Activated T-cell treated with anti-CD3 and anti-CD28 coated beads, Interleukin-2, amount 50 U/mL, for 72 hours (primary cell): ENCODE results near the gene NECTIN4. TPM values are rescaled to one million over a fixed set of nuclear protein-coding genes. Genes with fewer than 3 reads are reported as not detected.

Experiments
- ATAC-seq, 2 donors: fragments of 150-1000 bp; cut with Tn5 transposase; replicated peaks in 1 of 2; 2 replicates each; pipeline ENCODE4 v1.10.0; 2021; ENCODE audit warnings: moderate library complexity in 2 of 2, mild to moderate bottlenecking in 1 of 2
- DNase-seq, 2 donors: peaks; one replicate each; pipeline ENCODE4 v3.0.0; 2021 to 2022; ENCODE audit warnings: mixed read lengths in 1 of 2
- H3K27ac Mint-ChIP-seq: one replicate; pipeline ENCODE4 v1.8.0; 2022; ENCODE audit warnings: mild to moderate bottlenecking, moderate library complexity, mixed read lengths
- H3K27me3 Mint-ChIP-seq: one replicate; pipeline ENCODE4 v1.8.0; 2022; ENCODE audit warnings: low read depth, mixed read lengths
- H3K36me3 Mint-ChIP-seq, 2 donors: one replicate each; pipeline ENCODE4 v1.8.0; 2022; ENCODE audit warnings: mixed read lengths in 2 of 2, mild to moderate bottlenecking in 1 of 2; ENCODE audit not compliant: insufficient read depth in 2 of 2
- H3K4me1 Mint-ChIP-seq: one replicate; pipeline ENCODE4 v1.8.0; 2022; ENCODE audit warnings: low read depth, mixed read lengths
- H3K4me3 Mint-ChIP-seq, 2 donors: one replicate each; pipeline ENCODE4 v1.8.0; 2022; ENCODE audit warnings: mild to moderate bottlenecking in 2 of 2, mixed read lengths in 2 of 2, moderate library complexity in 2 of 2
- H3K9me3 Mint-ChIP-seq, 2 donors: one replicate each; pipeline ENCODE4 v1.8.0; 2022; ENCODE audit warnings: mixed read lengths in 2 of 2
- total RNA-seq, 2 donors: library from RNA; stranded (reverse); gene quantifications; one replicate each; pipeline ENCODE4 v1.2.3, GENCODE V29; 2022

Gene NECTIN4
- total RNA-seq, 2 donors from 2014 or later, result 0.31 TPM; not detected in 1

DNA sequence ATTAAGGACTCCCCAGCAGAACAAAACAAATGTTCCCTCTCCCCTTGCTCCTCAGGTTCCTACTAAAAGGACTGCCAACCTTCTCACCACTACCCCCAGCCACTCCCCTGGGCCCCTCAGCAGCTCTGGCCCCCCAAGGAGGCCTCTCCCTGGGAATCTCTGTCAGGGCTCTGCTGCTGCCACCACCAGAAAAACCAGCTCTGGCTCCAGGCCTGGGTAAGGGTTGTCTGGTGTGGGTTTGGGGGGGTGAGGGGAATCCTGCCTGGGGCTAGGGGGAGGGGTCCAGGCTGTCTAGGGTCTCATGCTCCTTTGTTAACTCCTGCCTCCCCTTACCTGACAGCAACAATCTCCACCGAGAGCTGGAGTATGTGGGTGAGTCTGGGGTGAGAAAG lies 4.8 kb downstream of the NECTIN4 start:
- Mint-ChIP-seq H3K27ac (no peak overlapping the region), H3K4me1 (peaks cover 20% of the 10 kb centered on the region), H3K9me3 (no peaks in the 10 kb centered on the region), H3K27me3 (no peaks in the 10 kb centered on the region), H3K4me3 (no peak overlapping the region), H3K36me3 (no peaks in the 10 kb centered on the region)
- no peak for DNase-seq
- no peak for ATAC-seq

DNA sequence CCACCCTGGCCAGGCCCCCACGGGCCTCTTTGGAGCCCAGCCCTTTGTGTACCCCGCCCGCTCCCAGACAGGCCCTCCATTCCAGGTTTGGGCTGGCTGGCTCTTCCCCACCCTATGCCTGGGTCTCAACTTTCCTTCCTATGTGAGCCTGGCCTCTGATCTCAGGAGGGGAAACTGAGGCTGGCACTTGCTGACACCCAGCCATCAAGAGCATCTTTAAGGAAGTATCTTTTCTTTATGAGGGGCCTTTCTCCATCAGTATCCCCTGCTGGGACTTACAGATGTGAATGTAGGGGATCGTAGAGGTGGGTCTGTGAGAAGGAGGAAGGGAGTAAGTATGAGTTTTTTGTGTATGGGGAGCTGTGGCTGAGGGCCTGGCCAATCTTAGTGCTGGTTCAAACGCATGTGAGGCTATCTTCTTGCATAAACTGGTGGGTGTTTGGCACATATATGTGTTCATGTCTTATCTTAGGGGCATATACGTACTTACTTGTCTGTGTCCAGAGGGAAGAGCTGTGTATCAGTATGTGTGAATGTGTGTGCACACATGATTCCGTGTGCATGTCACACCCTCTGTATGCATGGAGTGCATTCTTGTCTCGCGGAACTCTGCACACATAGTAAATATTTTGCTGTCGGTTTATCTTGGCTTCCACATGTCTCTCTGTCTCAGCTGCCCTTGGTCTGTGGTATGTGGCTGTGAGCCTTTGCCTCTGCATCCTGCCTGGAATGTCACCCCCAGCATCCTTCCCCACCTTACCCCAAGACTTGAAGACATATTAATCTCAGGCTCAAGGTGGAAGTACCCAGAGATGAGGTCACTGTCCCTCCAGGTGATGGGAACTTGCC lies 5.4 kb downstream of the NECTIN4 start:
- H3K4me3 Mint-ChIP-seq, result no peak overlapping the region
- peaks cover 17% of the 10 kb centered on the region for H3K4me1 Mint-ChIP-seq
- no peak for ATAC-seq
- H3K27me3 Mint-ChIP-seq, result no peaks in the 10 kb centered on the region
- no peaks in the 10 kb centered on the region for H3K36me3 Mint-ChIP-seq
- H3K9me3 Mint-ChIP-seq, result no peaks in the 10 kb centered on the region
- H3K27ac Mint-ChIP-seq, result no peak overlapping the region
- no peak for DNase-seq

DNA sequence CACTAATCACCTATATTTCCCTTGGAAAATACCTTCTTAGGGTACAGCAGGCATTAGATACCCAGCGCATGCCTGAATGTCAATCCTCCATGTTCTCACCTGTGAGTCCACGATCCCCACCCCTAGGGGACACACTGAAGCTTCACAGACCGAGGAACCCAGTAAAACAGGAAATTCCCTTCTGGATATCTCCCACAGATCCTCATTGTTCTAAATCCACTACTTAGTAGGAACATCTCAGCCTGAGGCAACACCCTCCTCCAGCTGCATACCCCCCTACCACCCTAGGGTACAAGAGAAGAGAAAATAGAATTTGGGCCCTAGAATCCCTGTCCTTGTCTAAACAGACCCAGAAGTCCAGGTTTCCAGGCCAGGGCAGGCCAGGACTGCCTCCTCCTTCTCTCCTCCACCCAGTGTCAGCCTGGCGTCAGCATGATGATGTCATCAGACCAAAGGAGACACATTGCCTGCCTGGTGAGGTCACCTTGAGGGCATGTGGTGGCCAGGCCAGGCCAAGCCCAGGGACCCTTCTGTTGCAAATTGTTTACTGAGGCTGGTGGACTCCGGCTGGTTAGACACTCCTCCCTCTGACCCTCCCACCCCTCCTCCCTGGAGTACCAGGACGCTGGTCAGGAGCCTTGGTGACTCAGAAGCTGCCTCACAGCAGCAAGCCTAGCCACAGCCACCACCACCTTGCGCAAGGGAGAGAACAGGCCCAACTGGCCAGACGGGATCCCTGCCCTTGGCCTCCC lies 6.2 kb downstream of the NECTIN4 start:
- H3K4me3 Mint-ChIP-seq, result no peak overlapping the region
- H3K9me3 Mint-ChIP-seq, result no peaks in the 10 kb centered on the region
- no peaks in the 10 kb centered on the region for H3K36me3 Mint-ChIP-seq
- ATAC-seq (peak; percentile 36 to 61), DNase-seq (peak in 1 of 2 donors; percentile 23)
- no peaks in the 10 kb centered on the region for H3K27me3 Mint-ChIP-seq
- peaks cover 13% of the 10 kb centered on the region for H3K4me1 Mint-ChIP-seq
- no peak overlapping the region for H3K27ac Mint-ChIP-seq

DNA sequence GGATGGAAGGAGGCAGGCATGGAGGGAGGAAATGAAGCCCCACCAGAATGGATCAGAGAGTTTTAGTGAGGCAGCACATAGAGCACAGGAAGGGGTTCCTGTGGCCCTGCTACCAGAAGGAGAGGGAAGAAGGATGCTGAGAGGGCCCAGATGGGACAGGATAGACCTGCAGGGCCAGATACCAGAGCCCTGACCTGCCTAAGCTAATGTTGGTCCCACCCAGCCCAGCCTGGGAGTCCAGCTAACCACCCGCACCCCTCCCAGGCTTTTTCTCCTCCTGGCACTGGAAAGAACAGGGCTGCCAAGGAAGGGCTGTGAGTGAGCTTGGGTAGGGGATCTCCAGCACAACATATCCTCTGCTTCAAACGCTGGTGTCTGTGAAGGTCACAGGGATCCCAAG lies 6.9 kb downstream of the NECTIN4 start:
- H3K27ac Mint-ChIP-seq, result no peak overlapping the region
- no peaks in the 10 kb centered on the region for H3K36me3 Mint-ChIP-seq
- no peaks in the 10 kb centered on the region for H3K27me3 Mint-ChIP-seq
- no peak for DNase-seq
- no peaks in the 10 kb centered on the region for H3K9me3 Mint-ChIP-seq
- H3K4me3 Mint-ChIP-seq, result no peak overlapping the region
- no peak for ATAC-seq
- peaks cover 7% of the 10 kb centered on the region for H3K4me1 Mint-ChIP-seq

DNA sequence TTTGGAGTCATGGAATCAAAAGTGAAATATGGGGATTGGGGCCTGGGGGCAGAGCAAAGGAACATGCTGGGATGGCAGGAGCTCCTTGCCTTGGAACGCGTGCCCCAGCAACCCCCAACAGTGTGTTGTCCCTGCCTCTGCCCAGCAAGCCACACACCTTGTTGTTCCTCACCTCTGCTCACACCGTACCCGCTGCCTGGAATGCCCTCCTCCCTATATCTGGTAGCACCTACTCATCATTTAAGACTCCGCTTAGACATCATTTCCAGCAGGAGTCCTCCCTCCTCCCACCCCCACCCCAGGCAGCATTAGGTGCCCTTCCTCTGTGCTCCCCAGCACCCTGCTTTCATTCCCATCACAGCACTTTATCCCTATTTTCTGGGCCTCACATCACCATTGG lies 7.8 kb downstream of the NECTIN4 start:
- Mint-ChIP-seq H3K36me3 (no peaks in the 10 kb centered on the region), H3K4me1 (peaks cover 5% of the 10 kb centered on the region), H3K27ac (no peak overlapping the region), H3K27me3 (no peaks in the 10 kb centered on the region), H3K4me3 (no peak overlapping the region), H3K9me3 (no peaks in the 10 kb centered on the region)
- DNase-seq (no peak), ATAC-seq (no peak)

DNA sequence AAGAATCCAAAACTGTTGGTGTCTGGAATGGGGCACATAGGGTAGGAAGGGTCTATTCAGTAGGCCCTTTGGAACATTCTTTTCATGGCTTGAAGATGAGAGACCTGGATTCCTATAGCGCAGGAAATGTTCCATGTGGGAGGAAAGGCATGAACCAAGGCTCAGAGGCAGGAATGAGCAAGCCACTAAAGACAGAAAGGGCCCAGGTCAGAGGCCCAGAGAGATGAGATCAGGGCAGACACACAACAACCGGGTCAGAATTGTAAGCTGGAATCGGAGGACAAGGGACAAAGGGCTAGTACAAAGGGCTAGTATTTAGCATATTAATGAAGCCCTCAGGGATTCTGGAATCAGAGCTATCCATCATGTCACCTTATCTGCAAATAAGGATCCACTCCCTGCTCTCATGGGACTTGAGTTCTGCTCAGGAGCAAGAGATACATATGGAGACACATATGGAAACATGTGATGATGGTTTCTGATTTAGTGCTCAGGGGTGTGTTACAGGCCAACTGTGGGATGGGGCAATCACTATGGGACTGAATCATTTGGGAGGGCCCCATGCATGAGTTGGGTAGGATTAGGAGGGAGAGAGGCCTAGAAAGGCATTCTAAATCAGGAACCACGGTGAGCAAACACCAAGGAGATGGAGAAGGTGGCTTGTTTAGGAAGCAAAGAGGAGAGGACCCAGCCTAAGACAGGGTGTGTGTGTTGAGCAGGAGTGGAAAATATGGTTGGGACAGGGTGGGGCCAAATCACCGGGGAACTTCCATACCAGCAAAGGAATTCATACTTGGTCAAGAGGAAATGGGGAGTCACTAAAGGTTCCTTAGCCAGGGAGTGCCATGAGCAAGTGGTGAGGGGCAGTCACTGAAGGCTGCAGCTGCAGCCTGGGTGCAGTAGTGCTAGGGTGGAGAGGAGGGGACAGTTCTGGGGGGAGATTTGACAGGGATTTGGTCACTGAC lies 8.6 kb downstream of the NECTIN4 start:
- Mint-ChIP-seq H3K36me3 (no peaks in the 10 kb centered on the region), H3K27me3 (no peaks in the 10 kb centered on the region), H3K9me3 (no peaks in the 10 kb centered on the region), H3K27ac (no peak overlapping the region), H3K4me1 (peaks cover 5% of the 10 kb centered on the region), H3K4me3 (no peak overlapping the region)
- DNase-seq (no peak), ATAC-seq (peak in 1 of 2 donors; percentile 36)

DNA sequence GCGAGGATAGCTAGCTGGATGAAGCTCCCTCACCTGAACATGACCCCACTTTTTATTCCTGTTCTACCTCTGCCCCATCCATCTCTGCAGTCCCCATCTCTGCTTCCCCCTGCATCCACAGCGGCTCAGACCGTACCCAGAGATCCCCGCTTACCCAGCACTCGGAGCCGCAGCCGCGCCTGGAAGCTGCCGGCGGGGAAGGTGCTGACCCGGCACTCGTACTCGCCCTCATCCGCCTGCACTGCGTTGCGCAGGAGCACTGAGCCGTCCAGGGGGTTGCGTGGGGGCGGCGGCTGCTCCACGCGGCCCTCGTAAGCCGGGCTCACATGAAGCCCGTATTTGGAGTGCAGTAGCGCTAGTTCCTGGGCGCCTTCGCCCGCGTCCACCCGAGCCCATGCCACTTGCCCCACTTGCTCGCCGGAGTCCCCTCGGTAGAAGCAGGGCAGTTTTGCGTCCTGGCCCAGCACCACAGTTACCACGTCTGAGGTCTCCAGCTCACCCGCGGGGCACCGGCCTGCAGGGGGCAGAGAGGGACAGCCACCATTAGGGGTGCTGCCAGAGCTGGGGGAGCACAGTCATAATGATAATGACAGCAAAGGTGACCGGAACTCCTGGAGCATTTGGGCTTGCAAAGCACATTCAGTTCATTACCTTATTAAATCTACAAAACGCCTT lies 9.8 kb downstream of the NECTIN4 start:
- DNase-seq (no peak), ATAC-seq (peak in 1 of 2 donors; percentile 27)
- Mint-ChIP-seq H3K4me1 (peaks cover 5% of the 10 kb centered on the region), H3K27me3 (no peaks in the 10 kb centered on the region), H3K27ac (no peak overlapping the region), H3K9me3 (no peaks in the 10 kb centered on the region), H3K36me3 (no peaks in the 10 kb centered on the region), H3K4me3 (no peak overlapping the region)

DNA sequence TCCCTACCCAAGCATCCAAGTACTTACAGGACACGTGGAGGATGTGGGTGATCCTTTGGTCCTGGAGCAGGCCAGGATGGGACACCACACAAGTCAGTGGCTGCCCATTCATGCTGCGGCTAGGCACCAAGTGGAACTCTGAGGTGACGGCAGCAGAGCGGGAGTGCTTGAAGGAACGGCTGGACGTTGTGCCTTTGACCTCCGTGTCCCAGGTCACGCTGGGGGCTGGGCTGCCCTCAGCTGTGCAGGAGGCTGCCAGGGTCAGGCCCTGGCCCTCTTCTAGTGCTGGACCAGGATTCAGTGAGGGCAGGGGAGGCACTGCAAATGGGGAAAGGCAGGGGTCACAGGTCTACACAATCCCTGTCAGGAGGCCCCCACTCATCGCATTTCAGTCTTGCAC lies 11.9 kb downstream of the NECTIN4 start:
- Mint-ChIP-seq H3K4me1 (peaks cover 5% of the 10 kb centered on the region), H3K4me3 (no peak overlapping the region), H3K9me3 (no peaks in the 10 kb centered on the region), H3K27ac (no peak overlapping the region), H3K36me3 (no peaks in the 10 kb centered on the region), H3K27me3 (no peaks in the 10 kb centered on the region)
- no peak for ATAC-seq
- DNase-seq, result no peak

DNA sequence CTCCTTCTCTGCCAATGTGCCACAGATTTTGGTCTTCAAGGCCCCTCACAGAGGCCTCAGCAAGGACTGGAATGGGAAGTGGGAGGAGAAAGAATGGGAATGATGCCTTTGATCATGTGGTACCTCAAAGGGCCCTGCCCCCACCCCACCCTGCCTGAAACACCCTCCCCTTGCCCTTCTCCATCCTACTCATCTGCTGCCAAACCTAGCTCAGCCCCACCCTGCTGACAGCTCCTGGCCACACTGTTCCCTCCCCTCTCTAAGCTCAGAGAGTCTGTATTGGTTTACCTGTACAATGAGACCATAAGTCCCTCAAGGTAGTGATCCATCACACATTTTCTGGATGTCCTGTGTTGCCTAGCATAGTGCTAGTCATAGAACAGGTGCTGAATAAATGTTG lies 12.9 kb downstream of the NECTIN4 start:
- no peak overlapping the region for H3K27ac Mint-ChIP-seq
- H3K36me3 Mint-ChIP-seq, result no peaks in the 10 kb centered on the region
- peaks cover 13% of the 10 kb centered on the region for H3K4me1 Mint-ChIP-seq
- H3K4me3 Mint-ChIP-seq, result no peak overlapping the region
- no peaks in the 10 kb centered on the region for H3K27me3 Mint-ChIP-seq
- no peak for ATAC-seq
- H3K9me3 Mint-ChIP-seq, result no peaks in the 10 kb centered on the region
- no peak for DNase-seq

DNA sequence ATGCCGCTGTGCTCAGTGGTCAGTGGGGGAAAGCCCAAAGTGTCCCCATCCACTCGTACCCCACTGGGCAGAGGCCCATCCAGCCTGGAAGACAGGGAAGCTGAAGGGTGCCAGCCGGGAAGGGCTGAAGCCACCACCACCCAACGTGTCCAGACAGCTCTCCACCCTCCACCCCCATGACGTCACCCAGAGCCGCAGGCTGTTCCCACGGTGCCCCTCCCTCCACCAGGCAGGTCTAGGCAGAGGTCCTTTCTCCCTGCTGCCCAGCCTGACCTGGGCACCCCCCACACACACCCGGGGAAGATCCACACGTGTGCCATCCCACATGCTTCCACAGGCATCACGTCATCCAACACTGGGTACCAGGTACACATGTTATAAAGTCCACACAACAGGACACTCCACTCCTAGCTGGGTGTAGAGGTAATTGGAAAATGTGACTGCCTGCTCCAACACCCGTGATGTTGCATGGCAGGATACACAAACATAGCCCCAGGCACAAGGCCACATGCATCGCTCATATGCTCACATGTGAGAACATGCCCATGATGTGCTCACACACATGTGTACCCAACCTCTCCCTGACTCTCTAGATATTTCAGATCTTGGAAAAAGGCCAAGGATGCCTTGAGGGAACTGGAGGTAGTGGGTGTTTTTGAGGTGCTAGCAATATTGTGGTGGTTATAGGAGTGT lies 14.5 kb downstream of the NECTIN4 start:
- Mint-ChIP-seq H3K27me3 (no peaks in the 10 kb centered on the region), H3K9me3 (no peaks in the 10 kb centered on the region), H3K4me1 (peaks cover 24% of the 10 kb centered on the region), H3K36me3 (peaks cover 0 to under 1% of the 10 kb centered on the region in 2 donors), H3K27ac (no peak overlapping the region), H3K4me3 (no peak overlapping the region)
- ATAC-seq (no peak), DNase-seq (no peak)

DNA sequence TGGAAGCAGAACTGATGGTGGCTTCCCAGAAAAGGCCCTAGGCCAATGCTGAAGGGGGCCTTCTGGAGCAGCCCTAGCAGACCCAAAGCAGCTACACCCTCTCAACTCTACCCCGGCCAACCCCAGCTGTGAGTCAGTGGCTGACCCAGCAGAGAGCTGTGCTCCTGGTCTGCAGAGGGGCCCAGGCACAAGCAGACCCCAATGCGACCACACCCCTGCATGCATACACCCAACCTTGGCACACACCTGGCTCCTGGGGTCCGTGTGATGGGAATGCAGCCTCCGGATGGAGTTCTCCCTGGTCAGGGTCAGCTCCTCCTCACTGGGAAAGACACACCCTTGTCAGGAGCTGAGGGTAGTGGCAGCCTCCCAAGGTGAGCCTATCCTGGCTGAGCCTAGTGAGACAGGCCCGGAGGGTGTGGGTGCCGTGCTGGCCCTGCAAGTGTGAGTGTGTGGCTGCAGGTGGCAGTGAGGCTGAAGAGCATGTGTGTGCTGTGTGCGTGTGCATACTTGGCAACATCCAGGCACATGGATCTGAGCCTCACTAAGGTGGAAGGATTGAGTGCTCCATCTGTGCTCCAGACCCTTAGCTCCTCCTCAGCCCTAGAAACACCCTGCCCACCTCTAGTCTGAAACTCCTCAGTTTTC lies 15.8 kb downstream of the NECTIN4 start:
- Mint-ChIP-seq H3K9me3 (no peaks in the 10 kb centered on the region), H3K27ac (no peak overlapping the region), H3K36me3 (peaks cover 7 to 9% of the 10 kb centered on the region in 2 donors), H3K27me3 (no peaks in the 10 kb centered on the region), H3K4me3 (no peak overlapping the region), H3K4me1 (peaks cover 26% of the 10 kb centered on the region)
- DNase-seq (no peak), ATAC-seq (no peak)
